NAMALWA (cell line): ENCODE data around the gene GAL3ST2.
"Not testable (repeated sequence)": the region's sequence is repeated elsewhere in the genome, so short reads cannot be mapped to it uniquely, and the experiment has no call there.

Experiments
- DNase-seq: peaks from one replicate; pipeline ENCODE4 v3.0.0-alpha.2; 2015; ENCODE audit warnings: low spot score

The GAL3ST2 gene

GRCh38 chr2:241795021-241795999, 18.7 kb downstream of the GAL3ST2 start:
- DNase-seq = no peak

GRCh38 chr2:241796209-241796608, 19.6 kb downstream of the GAL3ST2 start:
- no peak for DNase-seq

GRCh38 chr2:241796610-241797138, 20.1 kb downstream of the GAL3ST2 start:
- no peak for DNase-seq

GRCh38 chr2:241797441-241798080, 20.9 kb downstream of the GAL3ST2 start:
- no peak for DNase-seq

- no peak for DNase-seq
Observed at GRCh38 chr2:241798081-241798630, 21.5 kb downstream of the GAL3ST2 start.

GRCh38 chr2:241798631-241799521, 22.3 kb downstream of the GAL3ST2 start:
- DNase-seq = no peak

- no peak for DNase-seq
Observed at GRCh38 chr2:241799522-241800197, 23.0 kb downstream of the GAL3ST2 start.

- DNase-seq = not testable (repeated sequence)
Observed at GRCh38 chr2:241800198-241800903, 23.7 kb downstream of the GAL3ST2 start.

- DNase-seq = no peak
Observed at GRCh38 chr2:241801611-241802420, 25.2 kb downstream of the GAL3ST2 start.

GRCh38 chr2:241802421-241803318, 26.0 kb downstream of the GAL3ST2 start:
- DNase-seq = no peak

GRCh38 chr2:241803387-241804325, 27.0 kb downstream of the GAL3ST2 start:
- DNase-seq = no peak

GRCh38 chr2:241804326-241805229, 28.0 kb downstream of the GAL3ST2 start:
- DNase-seq = peak; percentile 46

- DNase-seq = not testable (repeated sequence)
Observed at GRCh38 chr2:241806217-241806616, 29.6 kb downstream of the GAL3ST2 start.

- no peak for DNase-seq
Observed at GRCh38 chr2:241808051-241808720, 31.6 kb downstream of the GAL3ST2 start.

GRCh38 chr2:241808721-241809382, 32.2 kb downstream of the GAL3ST2 start, which contains the start of gene NEU4:
TSS of gene NEU4 (plus strand) at chr2:241809193. CDS start at chr2:241814485, 5,292 bp downstream.
- no peak for DNase-seq
